ENCODE results near the gene TNRC6A. TPM values are rescaled to one million over a fixed set of nuclear protein-coding genes. Genes with fewer than 3 reads are reported as not detected.

Gene TNRC6A
- total and polyA plus RNA-seq, 10 of the 15 experiments (the other 5 are each of a cell fraction or from before 2014, with no cell fraction given) = 4.6 to 41.3 (median 29.7) TPM

DNA sequence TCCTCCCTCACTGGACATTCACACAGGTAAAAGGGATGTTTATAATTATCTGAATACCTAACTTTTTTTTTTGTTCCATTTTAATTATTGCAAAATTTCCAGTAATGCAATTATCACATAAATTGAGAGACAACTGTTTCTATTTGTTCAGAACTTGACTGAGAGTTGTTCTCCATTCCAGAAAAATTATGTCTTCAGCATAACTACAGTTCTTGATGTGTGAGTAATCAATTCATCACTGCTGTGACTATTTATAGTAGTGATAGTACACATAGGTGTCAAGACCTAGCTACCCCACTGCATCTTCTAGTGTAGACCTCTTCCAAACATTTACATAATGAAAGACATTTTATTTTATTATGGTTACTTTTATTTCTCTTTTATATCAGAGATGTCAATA is 5.8 kb upstream of the TNRC6A start (continued):
- TF ChIP-seq, protein P1, sequence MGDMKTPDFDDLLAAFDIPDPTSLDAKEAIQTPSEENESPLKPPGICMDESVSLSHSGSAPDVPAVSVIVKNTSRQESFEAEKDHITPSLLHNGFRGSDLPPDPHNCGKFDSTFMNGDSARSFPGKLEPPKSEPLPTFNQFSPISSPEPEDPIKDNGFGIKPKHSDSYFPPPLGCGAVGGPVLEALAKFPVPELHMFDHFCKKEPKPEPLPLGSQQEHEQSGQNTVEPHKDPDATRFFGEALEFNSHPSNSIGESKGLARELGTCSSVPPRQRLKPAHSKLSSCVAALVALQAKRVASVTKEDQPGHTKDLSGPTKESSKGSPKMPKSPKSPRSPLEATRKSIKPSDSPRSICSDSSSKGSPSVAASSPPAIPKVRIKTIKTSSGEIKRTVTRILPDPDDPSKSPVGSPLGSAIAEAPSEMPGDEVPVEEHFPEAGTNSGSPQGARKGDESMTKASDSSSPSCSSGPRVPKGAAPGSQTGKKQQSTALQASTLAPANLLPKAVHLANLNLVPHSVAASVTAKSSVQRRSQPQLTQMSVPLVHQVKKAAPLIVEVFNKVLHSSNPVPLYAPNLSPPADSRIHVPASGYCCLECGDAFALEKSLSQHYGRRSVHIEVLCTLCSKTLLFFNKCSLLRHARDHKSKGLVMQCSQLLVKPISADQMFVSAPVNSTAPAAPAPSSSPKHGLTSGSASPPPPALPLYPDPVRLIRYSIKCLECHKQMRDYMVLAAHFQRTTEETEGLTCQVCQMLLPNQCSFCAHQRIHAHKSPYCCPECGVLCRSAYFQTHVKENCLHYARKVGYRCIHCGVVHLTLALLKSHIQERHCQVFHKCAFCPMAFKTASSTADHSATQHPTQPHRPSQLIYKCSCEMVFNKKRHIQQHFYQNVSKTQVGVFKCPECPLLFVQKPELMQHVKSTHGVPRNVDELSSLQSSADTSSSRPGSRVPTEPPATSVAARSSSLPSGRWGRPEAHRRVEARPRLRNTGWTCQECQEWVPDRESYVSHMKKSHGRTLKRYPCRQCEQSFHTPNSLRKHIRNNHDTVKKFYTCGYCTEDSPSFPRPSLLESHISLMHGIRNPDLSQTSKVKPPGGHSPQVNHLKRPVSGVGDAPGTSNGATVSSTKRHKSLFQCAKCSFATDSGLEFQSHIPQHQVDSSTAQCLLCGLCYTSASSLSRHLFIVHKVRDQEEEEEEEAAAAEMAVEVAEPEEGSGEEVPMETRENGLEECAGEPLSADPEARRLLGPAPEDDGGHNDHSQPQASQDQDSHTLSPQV (IDR thresholded peaks at IDR 0.05) = no peak
- no peak for TF ChIP-seq REST (IDR thresholded peaks at IDR 0.05; ENCODE audit: low read depth, low read length)
- no peak for TF ChIP-seq RAD51 (IDR thresholded peaks at IDR 0.05)
- no peak for TF ChIP-seq BHLHE40 (IDR thresholded peaks at IDR 0.05; ENCODE audit: borderline replicate concordance in 1 of 2, low read depth in 2 of 2, low read length in 1 of 2)
- no peak for TF ChIP-seq JUND (IDR thresholded peaks at IDR 0.05; ENCODE audit: low read depth, low read length)
- TF ChIP-seq BCLAF1 (IDR thresholded peaks at IDR 0.05) = no peak
- TF ChIP-seq ZNF622 (IDR thresholded peaks at IDR 0.05) = no peak
